GM19463 (cell line): ENCODE results near the gene CEP83.

Experiments
- ATAC-seq: cut with Tn5 transposase; IDR thresholded peaks from one replicate; pipeline ENCODE4 v1.9.1; 2021; ENCODE audit warnings: mild to moderate bottlenecking, moderate library complexity; ENCODE audit not compliant: unreplicated experiment

CEP83 gene

GRCh38 chr12:94273272-94273671 is 186.4 kb downstream of the CEP83 start:
- ATAC-seq, result no peak

DNA sequence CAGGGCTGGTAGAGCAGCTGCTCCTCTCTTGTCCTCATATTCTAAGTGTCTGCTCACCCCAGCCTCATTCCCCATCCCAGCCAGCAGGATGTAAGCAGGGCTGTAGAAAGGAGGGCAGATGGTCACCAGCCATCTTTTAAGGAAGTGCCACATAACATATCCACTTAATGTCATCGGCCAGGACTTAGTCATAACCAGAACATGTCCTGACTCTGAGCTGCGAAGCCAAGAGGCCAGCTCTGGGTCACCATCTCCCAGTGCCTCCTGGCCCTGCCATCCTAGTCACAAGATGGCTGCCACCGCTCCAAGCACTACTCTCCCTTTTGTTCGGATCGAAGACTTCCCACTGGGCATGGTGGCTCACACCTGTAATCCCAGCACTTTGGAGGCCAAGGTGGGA is 187.4 kb downstream of the CEP83 start:
- ATAC-seq, result no peak

GRCh38 chr12:94271351-94271750 is 188.3 kb downstream of the CEP83 start:
- no peak for ATAC-seq

DNA sequence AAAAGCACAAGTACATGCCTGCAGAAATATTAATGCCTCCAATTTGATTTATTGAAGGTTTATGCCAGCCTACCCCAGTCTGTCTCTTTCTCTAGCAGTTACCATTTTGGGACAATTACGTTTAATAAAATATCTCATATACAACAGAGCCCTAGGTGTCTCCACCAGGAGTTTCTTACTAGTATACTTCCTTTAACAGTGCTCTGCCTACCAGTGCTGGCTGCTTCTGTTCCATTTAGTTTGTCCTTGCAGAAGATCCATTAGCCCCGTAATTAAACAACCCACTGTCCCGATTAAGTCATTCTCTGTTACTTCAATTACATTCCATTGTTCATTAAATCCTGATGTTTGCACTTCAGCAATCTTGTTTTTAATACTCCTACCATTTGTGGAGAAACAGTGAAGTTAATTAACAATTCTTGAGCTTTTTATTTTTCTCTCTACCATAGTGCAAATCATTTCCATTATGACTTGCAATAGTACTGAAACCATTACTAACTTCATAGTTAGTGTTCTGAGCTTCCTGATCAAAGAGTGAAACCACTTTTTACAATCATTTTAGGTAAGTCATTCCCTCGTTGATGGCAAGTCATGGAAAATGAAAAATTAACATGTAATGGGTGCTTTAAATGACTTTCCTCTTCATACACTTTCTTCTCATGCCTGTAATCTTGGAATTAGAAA is 190.2 kb downstream of the CEP83 start:
- peak; percentile 57 for ATAC-seq

DNA sequence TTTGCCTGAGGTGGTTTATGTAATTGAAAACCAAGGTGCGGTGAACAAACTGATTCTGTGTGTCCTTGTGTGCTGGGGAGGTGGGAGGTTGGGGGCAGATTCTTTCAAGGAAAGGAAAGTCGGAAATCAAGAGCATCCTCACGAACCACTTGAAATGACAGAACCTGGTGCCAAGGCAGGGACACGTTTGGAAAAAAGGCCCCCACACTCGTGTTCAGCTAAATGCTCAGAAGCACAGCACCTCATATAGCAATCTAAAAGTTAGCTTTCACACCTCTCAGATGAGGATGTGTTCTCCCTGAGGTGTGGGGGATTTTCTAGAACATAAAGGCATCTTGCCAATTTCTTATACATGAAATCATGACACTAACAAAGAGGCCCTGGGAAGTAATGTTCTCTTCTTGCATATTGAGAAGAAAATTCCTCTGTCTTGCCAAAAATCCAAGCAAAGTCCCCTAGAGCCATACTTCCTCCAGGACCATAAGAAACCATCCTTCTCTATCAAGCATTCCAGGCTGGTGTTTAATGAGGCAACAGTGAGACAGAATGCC is 191.7 kb downstream of the CEP83 start:
- no peak for ATAC-seq

- no peak for ATAC-seq
Observed at GRCh38 chr12:94267537-94267872, 192.2 kb downstream of the CEP83 start.

GRCh38 chr12:94266796-94267536 is 192.7 kb downstream of the CEP83 start:
- ATAC-seq, result no peak

DNA sequence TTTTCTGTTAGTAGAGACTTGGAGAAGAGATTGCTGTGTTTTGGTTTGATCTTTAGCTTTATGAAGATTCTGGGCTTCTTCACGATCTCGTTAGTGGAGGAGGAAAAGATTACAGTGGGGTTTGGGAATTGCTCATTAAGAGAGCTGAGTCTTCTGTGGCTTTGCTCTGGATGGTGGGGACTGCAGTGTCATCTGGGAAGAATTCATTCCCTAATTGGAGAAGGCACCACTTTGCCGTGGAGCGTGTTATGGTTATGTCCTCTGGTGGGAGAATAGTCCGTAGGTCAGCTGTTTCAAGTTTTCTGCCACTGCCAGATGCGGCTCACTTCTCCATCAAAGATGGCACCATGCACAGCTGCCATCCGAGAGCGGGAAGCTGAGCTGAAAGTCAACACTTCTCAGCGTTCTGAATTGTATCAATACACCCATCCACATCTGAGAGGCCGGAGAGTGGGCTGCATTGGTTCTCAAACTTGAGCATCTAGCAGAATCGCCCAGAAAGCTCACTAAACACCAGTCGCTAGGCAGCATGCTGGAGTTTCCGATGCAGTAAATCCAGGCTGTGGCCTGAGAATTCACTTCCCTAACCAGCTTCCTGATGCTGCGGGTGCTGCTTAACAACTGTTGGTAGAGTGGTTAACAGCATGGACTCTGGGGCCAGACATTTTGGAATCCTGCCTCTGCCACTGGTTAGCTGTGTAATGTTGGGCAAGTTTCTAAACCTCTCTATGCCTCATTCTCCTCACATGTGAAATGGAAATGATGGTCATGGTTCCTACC is 193.5 kb downstream of the CEP83 start:
- no peak for ATAC-seq

- no peak for ATAC-seq
Observed at GRCh38 chr12:94265539-94265938, 194.1 kb downstream of the CEP83 start.

GRCh38 chr12:94264736-94265485 is 194.8 kb downstream of the CEP83 start:
- no peak for ATAC-seq

- ATAC-seq, result no peak
Observed at GRCh38 chr12:94263905-94264561, 195.6 kb downstream of the CEP83 start.

GRCh38 chr12:94263011-94263811 is 196.5 kb downstream of the CEP83 start:
- peak; percentile 35 for ATAC-seq

DNA sequence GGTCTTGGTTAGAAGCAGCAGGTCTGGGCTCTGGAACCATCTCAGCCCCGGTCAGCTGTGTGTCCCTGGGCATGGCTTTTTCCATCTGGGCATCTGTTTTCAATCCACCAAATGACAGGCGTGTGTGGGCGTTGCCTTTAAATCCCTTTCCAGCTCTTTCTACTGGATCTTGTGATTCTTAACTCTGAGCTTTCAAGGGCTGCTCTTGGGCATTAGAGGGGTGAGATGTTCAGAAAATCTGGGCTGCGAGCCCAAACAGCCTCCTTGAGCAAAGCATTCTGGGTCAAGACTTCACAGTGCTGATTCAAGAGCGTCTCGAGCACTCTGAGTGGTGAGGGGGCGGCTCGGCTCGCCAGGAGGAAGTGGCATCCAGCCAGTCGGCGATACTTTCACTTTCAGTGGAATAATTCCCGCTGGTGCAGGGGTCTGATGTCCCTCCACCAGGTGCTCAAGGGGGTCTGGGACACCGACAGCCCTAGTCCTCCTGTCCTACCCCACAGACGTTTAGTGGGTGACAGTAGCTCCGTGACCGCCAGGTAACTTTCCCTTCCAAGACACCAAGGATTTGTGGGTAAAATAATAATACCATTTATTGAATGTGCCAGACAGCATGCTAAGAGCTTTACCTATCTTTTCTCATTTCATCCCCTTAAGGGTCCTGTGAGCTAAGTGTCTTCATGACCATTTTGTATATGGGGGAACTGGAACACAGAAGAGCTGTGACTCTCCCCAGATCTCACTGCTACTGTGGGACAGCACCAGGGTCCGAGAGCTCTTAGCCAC is 197.2 kb downstream of the CEP83 start:
- peak; percentile 59 for ATAC-seq

- ATAC-seq, result no peak
Observed at GRCh38 chr12:94261786-94262185, 197.9 kb downstream of the CEP83 start.

DNA sequence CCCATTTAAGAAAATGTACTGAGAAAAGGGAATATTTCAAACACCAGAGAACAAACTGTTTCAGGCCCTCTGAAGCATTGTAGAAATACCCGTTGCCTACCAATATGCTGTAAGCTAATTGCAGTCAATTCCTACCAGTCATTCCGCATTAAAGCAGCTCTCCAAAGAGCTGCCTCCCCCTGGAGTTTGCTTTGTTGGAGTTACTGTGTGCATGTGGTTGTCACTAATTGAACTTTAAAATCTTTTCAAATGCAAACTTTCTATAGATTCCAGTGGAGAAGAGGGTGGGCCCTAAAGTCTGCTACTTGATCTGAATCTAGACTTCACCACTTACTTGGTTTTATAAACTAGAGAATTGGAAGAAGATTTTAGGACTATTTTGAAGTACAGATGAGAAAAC is 198.5 kb downstream of the CEP83 start:
- ATAC-seq, result no peak

- no peak for ATAC-seq
Observed at GRCh38 chr12:94260717-94261116, 198.9 kb downstream of the CEP83 start.

GRCh38 chr12:94260017-94260416 is 199.7 kb downstream of the CEP83 start:
- ATAC-seq, result no peak

DNA sequence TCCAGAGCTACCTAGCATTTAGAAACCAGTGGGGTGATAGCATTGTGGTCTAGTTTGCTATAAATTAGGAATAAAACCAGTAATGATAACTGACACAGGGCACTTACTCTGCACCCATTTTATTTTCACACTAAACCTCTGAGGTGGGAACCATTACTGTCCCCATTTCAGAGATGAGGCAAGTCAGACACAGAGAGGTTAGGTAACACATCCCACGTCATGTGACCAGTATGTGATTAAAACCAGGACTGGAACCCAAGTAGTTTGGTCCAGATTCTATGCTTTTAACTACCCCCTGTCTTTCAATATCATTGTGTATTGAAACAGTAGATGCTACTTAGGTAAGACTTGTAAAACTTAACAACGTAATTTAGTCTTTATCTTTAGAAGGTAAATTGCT is 201.1 kb downstream of the CEP83 start:
- ATAC-seq, result peak; percentile 46
